HG02798 (cell line): ENCODE results near the gene TTYH3.
"Not testable (repeated sequence)": the region's sequence is repeated elsewhere in the genome, so short reads cannot be mapped to it uniquely, and the experiment has no call there.

Experiments used
- ATAC-seq: cut with Tn5 transposase; IDR thresholded peaks from one replicate; pipeline ENCODE4 v1.9.1; 2021; ENCODE audit warnings: mild to moderate bottlenecking; ENCODE audit not compliant: unreplicated experiment, poor library complexity

The TTYH3 gene

DNA sequence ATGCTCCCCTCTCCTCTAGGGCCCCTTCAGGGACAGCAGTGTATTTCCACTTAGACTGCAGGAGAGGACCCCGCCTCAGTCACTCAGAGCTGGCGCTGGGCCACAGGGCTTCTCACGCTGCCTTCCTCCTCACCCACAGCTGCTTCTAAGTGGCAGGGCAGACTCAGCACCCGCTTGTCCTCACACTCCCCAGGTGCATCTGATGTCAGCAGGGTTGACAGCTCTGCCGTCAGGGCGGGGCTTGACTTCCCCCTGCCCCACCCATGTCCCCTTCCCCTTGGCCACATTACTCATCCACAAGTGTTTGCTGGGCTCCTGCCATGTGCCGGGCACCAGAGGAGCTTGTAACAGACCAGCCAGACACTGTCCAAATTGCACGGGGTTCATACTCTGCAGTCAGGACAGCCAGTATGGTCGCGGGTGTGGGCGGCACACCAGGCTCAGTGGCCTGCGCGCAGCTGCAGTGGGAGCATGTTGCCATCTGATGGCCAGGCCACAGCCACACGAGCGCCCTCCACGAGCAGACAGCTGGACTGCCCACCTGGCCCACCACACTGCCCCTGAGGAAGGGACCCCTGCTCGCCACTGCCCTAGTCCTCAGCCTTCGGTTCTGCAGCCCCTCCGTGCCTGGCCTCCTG is 29.3 kb upstream of the TTYH3 start:
- ATAC-seq, result no peak

DNA sequence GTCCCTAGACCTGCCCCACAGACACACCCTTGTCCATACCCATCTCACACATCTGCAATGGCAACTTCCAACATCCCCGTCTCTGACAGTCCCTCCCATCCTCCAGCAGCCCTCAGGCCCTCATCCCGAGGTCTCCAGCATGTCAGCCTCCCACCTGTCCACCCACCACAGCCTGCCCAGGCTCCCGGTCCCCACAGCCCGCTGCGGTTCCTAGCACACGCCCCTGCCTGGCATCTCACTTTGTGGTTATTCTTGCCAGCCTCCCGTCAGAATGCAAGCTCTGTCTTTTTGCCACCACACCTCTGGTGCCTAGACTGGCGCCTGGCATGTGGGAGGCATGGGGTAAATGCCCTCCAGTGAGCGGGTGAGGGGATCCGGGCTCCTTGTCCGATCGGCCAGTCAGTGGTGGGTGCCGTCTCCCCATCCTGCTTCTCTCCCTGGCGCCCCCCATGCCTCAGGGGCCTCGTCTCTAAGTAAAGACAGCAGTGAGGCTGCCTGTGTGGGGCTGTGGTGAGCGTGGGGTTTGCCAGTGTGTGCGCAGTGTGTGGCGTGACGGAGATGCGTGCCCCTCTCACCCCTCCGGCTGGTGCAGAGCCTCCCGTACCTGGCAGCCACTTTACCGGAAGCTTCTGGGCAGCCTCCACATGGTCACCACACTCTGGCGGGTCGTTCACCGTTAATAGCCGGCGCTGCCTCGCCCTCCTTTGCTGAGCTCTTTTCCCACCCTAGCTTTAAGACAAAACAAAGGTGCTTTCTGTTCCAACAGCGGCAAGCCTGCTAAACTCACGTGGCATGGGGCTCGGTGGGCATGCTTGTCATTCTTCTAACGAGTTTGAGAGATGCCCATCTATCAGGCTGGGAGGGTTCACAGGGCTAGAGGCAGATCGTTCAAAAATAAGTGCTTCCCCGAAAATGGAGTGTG is 28.5 kb upstream of the TTYH3 start:
- ATAC-seq, result no peak

DNA sequence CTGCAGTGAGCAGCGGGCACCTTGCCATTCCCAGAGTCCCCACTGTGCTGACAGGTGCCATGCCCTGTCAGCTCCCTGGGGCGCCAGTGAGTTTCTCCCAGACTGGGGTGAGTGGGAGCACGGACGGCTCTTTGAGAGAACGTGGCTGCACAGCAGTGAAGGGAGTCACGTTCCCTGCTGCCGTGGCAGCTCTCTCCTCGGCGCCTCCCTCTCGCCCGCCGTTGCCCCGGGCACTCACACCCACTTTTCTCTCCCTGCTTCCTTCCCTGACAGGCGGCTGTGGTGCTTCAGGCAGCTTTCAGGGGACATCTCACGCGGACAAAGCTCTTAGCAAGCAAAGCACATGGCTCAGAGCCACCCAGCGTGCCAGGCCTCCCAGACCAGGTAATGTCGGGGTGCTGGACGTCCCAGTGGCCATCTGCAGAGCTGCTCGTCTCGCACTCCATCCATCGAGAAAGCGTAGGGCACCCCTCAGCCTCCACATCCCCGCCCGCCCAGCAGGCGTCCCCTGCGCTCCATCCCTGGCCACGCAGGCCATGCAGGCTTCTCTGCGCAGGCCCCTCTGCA is 27.1 kb upstream of the TTYH3 start:
- ATAC-seq, result no peak

DNA sequence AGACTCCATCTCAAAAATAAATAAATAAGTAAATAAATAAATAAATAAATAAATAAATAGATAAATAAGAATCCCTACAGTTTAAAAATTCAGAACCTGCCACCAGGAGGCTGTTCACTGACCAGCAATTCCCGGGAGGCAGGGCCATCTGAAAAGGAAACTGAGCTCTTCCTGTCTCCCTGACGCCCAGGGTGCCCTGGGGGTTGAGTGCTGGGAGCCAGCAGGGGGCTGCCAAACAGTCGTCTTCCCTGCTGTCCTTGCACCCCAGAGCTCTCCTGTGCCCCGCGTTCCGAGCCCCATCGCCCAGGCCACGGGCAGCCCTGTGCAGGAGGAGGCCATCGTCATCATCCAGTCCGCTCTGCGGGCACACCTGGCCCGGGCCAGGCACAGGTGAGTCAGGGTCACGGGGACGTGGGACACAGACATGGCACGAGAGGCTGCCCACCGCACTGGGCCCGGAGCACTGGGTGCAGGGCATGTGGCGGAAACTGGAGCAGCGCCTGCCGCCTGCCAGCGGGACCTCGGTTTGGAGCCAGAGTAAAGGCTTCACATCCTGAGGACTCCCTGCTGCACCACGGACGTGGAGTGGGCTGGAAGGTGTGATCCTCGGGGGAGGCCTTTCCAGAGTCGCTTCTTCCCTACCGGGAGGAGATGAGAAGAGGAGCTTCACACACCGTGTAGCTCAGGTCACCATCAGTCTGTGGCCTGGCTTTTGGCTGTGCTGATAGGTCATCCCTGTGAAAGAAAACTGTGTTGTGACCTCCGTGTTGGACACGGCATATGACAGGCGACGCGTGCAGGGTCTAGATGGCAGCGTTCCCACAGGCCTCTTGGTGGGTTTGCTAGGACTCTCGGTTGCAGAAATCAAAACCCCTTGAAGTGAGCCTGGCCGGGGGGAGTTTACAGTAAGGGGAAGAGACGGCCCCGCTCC is 25.9 kb upstream of the TTYH3 start:
- ATAC-seq, result no peak

DNA sequence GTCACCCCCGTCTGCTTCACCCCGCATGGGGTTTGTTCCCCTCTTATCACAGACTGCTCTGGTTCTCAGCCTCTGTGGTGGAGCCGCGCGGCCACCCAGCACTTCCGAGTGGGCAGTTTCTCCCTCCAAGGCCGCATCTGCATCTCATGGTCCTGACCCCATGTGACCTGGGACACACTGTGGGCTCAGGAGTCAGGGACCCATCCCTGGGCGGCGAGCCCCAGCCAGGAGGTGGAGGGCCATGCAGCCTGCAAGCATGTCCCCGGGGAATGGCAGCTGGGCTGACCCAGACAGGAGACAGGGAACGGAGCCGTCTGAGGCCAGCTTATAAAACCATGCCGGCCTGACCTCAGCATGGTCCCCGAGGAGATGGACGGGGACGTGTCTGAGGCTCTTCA is 25.2 kb upstream of the TTYH3 start:
- ATAC-seq, result no peak

DNA sequence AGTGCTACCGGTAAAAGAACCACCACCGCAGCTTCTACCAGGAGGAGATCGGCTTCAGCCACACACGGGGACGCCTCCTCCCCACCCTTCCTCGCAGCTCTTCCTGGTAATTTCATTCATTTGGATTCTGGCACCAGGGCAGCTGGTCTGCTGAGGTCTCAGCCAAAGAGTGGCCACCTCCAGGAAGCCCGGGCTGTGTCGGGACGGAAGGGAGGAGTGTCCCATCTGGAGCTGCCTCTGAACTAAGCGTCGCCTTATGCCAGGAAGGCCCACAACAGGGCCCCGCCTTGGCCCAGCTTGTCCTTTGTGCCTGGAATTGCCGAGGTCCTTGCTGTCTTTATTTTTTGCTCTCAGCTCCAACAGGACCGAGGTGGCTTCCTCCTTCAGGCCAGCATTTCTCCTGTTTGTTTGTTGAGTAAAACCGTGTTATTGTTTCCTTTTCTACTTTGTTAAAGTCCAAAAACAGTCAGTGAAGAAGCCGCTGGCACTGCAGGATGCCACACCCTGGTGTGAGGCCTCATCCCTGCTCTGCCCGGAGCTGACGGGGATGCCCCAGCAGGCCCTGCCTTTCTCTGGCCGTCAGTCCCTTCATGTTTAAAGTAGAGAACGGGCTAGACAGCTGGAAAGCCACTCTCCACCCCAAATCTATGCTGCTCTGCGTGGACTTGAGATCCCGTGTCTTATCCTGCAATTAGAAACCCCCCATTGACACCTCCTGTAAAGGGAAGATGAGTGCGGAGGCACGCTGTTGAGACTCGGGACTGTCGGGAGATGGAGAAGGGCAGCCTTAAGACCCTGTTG is 24.5 kb upstream of the TTYH3 start:
- no peak for ATAC-seq

DNA sequence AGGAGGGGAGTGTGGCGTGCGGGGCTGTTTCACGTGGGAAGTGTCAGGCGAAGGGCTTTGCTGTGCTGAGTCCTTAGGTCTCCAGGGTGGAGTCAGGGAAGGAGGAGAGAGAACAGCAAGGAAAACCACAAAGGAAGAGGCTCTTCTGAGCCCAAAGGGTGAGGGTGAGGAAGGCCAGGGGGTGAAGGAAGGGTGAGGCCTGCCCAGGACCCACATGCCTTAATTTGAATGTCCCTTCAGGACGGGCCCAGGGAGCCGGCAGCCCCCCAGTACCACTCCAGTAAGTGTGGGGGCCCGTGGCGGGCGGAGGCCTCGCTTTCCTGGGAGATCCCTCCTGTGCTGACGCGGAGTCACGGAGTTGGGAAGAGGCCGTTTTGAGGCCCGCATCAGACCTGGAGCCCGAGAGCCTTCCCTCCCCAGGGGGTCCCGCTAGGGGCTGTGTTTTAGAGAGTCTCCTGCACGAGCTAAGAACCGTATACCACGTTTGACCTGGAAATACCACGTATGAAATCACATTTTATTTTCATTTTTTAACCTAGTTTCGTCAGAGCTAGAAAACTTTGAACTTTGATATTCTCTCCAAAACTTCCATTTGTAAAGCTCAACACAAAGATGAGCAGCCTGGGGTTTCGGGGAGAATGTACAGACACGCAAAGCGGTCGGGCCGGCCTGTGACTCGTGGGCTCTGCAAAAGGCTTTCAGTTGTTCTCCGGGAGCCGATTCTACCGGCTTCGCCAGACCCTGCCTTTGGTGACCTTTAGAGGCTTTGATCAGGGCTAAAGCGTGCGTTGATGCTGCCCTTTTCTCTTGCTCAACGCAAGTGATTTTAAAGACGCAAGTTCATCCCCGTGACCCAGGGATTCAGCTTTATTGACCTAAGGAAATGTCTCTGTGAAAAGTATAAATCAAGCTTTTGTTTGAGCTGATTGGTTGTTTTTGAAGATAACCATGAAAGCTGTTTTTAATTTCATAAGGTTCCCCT is 23.6 kb upstream of the TTYH3 start:
- ATAC-seq, result no peak

DNA sequence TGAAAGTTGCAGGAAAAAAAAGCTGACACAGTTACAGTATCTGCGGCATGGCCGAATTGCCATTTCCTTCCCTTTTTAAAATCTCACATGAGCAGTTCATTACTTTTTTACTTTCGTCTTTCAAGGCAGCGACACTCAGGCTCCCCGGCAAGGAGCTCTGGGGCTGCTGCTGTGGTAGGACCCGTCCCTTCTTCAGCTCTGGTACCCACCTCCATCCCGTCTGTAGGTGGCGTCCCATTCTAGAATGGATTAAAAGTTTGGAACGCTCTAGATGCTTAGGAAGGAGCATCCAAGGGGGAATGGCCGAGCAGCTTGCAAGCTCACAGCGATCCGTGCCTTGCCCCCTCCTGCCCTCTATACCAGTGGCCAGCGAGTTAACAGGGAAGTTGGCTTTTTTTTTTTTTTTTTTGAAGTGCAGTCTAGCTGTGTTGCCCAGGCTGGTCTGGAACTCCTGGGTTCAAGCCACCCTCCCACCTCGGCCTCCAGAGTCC is 22.8 kb upstream of the TTYH3 start:
- no peak for ATAC-seq

DNA sequence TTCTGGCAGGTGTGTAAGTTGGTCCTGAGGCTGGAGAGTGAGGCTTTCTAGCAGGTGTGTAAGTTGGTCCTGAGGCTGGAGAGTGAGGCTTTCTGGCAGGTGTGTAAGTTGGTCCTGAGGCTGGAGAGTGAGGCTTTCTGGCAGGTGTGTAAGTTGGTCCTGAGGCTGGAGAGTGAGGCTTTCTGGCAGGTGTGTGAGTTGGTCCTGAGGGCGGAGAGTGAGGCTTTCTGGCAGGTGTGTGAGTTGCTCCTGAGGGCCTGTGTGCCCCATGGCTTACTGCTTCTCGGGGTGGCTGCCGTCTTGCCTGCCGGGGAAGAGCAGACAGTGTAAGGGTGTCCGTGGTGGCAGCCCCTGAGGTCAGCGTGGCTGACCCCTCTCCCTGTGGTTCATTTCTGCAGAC is 22.1 kb upstream of the TTYH3 start:
- not testable (repeated sequence) for ATAC-seq

DNA sequence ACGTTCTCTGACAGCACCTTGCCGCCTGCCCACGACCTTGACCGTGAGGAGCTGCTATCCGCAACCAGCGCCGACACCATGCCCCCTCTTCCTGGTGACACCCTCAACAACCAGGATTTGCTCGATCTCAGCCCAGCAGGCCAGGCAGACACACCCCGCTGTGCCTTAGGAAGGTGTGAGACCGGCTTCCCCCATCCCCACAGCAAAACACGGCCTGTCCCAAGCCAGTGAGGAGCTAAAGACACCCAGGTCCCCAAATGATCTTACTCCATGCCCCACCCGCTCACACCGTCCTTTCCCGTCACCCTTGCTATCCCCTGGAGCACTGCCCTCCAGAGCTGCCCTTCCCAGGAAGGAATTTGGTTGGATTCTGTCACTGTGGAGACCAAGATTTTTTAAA is 21.3 kb upstream of the TTYH3 start:
- no peak for ATAC-seq

DNA sequence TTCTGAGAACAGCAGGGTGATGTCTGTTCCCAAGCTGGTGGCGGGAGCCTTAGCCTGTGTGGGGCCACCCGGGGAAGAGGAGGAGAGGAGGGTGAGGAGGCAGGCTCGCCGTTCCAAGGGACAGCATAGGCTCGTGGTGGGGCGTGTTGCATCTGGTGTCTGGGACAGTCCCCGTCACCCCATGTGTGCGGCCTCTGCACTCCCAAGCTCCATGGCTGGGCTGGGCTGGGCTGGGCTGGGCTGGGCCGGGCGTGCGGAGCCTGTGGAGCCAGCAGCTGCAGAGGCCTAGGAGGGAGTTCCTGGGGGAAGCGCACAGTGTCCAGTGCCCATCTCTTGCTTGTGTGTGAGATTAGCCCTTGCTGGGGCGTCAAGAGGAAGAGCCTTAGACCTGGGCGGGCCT is 20.9 kb upstream of the TTYH3 start:
- ATAC-seq, result no peak

DNA sequence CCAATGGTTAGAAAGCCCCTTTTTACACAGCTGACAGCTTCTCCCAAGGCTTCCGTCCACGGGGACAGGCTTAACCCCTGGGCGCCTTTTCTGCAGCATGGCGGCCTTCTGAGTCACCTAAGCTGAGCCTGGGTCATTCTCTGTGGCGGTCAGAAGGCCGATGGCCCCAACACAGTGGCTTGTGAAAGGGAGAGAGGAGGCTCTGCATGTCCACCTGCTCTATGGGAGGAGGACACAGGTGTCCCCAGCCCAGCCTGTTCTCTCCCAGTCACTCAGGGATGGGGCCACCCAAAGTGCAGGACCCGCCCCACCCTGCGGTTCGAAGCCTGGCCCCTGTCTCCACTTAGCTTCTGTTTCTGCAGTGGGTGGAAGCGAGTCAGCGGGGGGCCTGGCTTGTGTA is 20.4 kb upstream of the TTYH3 start:
- ATAC-seq, result no peak

DNA sequence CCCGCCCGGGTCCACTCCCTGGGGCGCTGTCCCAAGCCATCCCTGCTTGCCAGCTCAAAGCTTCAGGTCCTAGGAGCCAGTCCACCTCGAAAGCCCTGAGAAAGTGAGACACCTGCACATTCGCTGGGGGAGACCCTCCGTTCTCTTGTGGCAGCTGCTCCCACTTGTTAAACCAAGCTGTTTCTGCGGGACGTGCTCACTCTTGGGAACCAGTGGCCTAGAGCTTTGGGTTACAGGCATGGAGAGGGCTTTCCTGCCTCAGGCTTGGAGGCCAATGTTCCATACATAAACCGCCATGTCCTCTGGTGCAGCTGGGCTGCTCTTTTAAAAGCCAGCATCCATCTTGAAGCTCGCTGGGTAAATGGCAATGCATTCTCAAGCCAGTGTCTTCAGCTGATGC is 19.9 kb upstream of the TTYH3 start:
- ATAC-seq, result no peak

DNA sequence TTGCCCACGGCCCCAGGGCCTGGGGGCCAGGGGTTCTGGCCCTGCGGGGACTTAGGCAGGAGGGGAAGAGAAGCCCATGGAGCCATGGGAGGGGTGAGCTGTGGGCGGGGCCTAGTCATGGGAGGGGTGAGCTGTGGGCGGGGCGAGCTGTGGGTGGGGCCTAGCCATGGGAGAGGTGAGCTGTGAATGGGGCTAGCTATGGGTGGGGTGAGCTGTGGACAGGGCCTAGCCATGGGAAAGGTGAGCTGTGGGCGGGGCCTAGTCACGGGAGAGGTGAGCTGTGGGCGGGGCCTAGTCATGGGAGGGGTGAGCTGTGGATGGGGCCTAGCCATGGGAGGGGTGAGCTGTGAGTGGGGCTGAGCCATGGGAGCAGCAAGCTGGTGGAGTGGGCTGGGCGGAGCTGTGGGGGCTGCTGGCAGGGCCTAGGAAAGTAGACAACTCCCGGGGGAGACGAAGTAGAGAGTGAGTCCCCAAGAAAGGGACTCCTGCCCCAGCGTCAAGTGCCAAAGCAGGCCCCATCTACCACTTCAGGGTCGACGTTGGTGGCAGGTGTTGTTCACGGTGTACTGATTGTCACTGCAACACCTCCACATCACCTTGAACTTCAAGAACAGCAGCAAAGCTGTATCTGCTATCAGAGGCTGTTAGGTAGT is 19.2 kb upstream of the TTYH3 start:
- no peak for ATAC-seq

DNA sequence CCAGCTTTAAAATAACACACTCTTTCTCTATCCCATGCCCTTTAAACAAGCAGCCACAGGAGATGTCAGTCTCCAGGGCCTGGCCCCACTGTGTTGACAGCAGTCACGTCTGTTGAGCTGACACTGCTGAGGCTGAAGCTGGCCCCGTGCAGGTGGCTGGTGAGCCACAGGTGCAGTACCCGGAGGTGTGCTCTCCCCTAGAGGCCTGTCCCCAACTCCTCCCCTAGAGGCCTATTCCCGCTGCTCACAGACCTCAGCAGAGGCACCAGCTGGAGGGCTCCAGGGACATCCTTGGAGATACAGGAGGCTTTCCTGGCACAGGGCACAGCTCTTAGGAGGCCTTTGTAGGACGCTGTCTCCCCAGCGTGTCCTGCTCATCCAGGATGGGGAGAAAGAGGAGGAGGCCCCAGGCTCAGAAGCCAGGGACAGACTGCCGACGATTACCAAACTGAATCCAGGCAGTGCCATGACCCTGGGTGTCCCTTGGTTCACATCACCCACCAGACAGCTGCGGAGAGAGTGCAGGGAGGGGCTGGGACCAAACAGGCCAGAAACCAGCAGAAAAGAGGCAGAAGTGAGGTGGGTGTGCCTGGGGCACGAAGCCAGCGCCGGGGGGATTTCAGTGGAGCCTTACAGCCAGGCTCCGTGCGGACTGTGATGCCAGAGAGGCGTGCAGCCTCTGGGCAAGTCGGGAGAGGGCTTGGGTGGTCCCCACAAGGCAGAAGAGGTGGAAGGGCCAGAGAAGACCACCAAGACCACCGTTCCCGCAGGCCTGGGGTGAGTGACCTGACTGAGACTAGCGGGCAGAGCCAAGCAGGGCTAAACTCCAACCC is 18.5 kb upstream of the TTYH3 start:
- ATAC-seq, result no peak

DNA sequence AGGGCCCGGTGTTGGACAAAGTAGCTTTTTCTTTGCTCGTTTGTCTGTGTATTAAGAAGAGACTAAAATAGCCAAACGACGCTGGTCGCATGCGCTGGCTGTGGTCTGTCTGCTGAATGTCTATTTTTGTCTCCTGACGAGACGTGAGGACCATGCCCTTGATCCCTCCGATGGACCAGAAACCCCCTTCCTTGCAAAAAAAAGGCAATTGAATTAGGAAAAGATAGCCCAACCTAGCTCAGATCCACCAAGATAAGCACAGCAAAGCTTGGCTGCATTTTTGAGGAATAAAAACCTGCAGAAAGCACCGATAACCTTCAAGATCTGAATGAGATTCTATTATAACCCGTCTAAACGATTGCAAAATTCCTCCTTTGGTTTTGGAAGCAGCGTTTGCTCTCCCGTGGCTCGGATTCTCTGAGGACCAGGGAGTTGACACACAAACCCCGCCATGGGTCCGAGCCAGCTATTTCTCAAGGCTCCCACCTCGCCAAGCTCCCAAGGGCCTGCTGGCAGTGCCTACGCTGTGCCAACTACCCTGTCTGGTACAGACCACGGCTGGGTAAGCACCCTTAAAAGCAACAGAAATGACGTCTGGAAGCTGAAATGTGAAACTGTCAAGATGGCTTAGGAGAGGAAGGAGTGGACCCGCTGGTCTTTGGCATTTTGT is 17.7 kb upstream of the TTYH3 start:
- no peak for ATAC-seq
